Calu3 (cell line): ENCODE measurements around the gene CFAP99. TPM values are rescaled to one million over a fixed set of nuclear protein-coding genes. Genes with fewer than 3 reads are reported as not detected.

ENCODE experiments used
- BruUV-seq: library from RNA; stranded (reverse); fragments of 400-500 nt; replicated peaks from 2 replicates; lab custom pipeline; 2021; lab: Mats Ljungman, UMichigan
- CTCF ChIA-PET: fragments of 300-600 bp; sonication (Branson Sonifier 250); formaldehyde crosslinking; loops from one replicate; lab custom pipeline; 2022; ENCODE audit warnings: antibody characterized with exemption; lab: Charles Lee
- DNase-seq: peaks from one replicate; pipeline ENCODE4 v3.0.0; 2022
- H3K27ac Mint-ChIP-seq: one replicate; pipeline ENCODE4 v1.8.0; 2022; ENCODE audit warnings: mixed read lengths; ENCODE audit not compliant: unreplicated experiment
- H3K27me3 Mint-ChIP-seq: one replicate; pipeline ENCODE4 v1.8.0; 2022; ENCODE audit warnings: mixed read lengths; ENCODE audit not compliant: unreplicated experiment
- H3K36me3 Mint-ChIP-seq: one replicate; pipeline ENCODE4 v1.8.0; 2022; ENCODE audit warnings: mild to moderate bottlenecking, moderate library complexity, mixed read lengths; ENCODE audit not compliant: insufficient read depth, unreplicated experiment
- H3K4me1 Mint-ChIP-seq: one replicate; pipeline ENCODE4 v1.8.0; 2022; ENCODE audit warnings: mild to moderate bottlenecking, low read depth, mixed read lengths; ENCODE audit not compliant: unreplicated experiment
- H3K4me3 Mint-ChIP-seq: one replicate; pipeline ENCODE4 v1.8.0; 2022; ENCODE audit warnings: mild to moderate bottlenecking, low read depth, moderate library complexity, mixed read lengths; ENCODE audit not compliant: unreplicated experiment
- H3K9me3 Mint-ChIP-seq: one replicate; pipeline ENCODE4 v1.8.0; 2022; ENCODE audit warnings: low read depth, mixed read lengths; ENCODE audit not compliant: unreplicated experiment
- intact Hi-C: fragments of 100-400 bp; cut with micrococcal nuclease; formaldehyde crosslinking; loops from one replicate; pipeline ENCODE4 v1.10.0; 2022; ENCODE audit not compliant: unreplicated experiment
- total RNA-seq: library from RNA; stranded (reverse); gene quantifications from 2 replicates; pipeline ENCODE4 v1.2.3, GENCODE V29; 2022
- TF ChIP-seq, protein P1 (sequence below): fragments of 200-600 bp; IDR thresholded peaks from one replicate; pipeline ENCODE4 v1.8.0; 2022; ENCODE audit warnings: antibody characterized with exemption; ENCODE audit not compliant: unreplicated experiment

CFAP99 gene
- total RNA-seq, 1 experiment from 2014 or later: not detected

DNA sequence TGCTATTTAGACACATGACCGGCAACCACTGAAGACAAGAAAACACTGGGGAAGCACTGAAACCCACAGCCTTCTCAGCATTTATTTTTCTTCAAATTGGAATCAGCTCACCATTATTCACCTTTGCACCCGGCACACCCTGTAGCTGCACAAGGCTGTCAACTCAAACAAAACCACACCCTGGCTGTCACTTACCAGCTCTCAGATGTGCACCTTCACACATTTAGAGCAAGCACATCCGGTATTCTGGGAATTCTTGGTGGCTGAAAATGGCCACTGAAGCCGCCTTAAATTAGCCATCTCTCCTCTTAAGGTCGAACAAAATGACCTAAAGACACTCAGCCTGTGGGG lies 6.2 kb upstream of the CFAP99 start:
- Mint-ChIP-seq H3K27me3 (peaks cover 24% of the 10 kb centered on the region), H3K36me3 (peaks cover under 1% of the 10 kb centered on the region), H3K9me3 (no peaks in the 10 kb centered on the region), H3K27ac (peak overlapping the region; percentile 27), H3K4me3 (peak overlapping the region; percentile 42), H3K4me1 (peaks cover 19% of the 10 kb centered on the region)
- no TSS peak for BruUV-seq
- CTCF ChIA-PET: interaction anchor here (0.8 to 1.2 kb wide), 3 partner anchors 10 to 192 kb away, joined by 3 to 6 read pairs (median 3); partner anchors contain the start of genes HAUS3 and POLN
- intact Hi-C loops: no loop called here
- TF ChIP-seq, protein P1, sequence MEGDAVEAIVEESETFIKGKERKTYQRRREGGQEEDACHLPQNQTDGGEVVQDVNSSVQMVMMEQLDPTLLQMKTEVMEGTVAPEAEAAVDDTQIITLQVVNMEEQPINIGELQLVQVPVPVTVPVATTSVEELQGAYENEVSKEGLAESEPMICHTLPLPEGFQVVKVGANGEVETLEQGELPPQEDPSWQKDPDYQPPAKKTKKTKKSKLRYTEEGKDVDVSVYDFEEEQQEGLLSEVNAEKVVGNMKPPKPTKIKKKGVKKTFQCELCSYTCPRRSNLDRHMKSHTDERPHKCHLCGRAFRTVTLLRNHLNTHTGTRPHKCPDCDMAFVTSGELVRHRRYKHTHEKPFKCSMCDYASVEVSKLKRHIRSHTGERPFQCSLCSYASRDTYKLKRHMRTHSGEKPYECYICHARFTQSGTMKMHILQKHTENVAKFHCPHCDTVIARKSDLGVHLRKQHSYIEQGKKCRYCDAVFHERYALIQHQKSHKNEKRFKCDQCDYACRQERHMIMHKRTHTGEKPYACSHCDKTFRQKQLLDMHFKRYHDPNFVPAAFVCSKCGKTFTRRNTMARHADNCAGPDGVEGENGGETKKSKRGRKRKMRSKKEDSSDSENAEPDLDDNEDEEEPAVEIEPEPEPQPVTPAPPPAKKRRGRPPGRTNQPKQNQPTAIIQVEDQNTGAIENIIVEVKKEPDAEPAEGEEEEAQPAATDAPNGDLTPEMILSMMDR: no peak
- no peak for DNase-seq

DNA sequence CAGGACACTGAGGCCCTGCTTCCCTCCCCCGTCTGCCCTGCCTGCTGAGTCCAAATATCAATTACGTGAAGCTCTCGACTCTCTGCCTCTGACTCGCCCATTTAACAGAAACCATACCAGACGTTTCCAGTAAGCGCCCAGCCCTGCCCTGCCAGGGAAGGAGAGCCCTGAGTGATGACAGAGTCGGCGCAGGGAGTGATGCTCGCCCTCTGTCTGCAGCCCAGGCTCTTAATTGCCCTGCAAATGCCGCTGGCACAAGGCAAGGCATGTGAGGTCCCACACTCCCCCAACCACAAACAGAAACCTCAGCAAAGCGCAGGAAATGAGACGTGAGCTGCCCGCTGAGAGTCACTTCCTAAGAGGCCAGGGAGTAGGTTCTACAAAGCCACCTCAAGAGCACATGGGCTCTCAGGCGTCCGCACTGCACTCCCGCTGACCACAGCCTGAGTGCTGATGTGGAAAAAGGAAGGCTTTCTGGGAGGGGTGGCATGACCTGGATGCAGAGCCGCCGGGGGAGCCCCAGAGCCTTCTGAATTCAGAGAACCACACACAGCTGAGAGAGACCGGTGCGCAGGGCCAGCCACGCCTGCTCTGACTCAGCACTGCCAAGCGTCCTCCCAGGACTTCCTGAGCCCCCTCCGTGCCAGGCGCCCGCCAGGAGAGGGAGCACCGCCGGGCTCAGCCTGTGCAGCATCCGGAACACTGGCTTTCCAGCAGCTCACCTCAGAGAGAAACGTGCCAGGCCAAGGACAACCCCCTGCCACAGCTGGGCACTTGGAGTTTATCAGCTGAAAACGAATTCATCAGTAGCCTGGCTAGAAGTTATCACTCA lies 5.7 kb upstream of the CFAP99 start:
- Mint-ChIP-seq H3K4me1 (peaks cover 19% of the 10 kb centered on the region), H3K9me3 (no peaks in the 10 kb centered on the region), H3K27ac (peak overlapping the region; percentile 27), H3K4me3 (peak overlapping the region; percentile 42), H3K36me3 (peaks cover 6% of the 10 kb centered on the region), H3K27me3 (peaks cover 26% of the 10 kb centered on the region)
- intact Hi-C loops: no loop called here
- CTCF ChIA-PET: interaction anchor here (0.8 to 1.2 kb wide), 3 partner anchors 11 to 193 kb away, joined by 3 to 6 read pairs (median 3); partner anchors contain the start of genes HAUS3 and POLN
- BruUV-seq: TSS peak; percentile 26
- TF ChIP-seq, protein P1: no peak
- peak; percentile 88 for DNase-seq

DNA sequence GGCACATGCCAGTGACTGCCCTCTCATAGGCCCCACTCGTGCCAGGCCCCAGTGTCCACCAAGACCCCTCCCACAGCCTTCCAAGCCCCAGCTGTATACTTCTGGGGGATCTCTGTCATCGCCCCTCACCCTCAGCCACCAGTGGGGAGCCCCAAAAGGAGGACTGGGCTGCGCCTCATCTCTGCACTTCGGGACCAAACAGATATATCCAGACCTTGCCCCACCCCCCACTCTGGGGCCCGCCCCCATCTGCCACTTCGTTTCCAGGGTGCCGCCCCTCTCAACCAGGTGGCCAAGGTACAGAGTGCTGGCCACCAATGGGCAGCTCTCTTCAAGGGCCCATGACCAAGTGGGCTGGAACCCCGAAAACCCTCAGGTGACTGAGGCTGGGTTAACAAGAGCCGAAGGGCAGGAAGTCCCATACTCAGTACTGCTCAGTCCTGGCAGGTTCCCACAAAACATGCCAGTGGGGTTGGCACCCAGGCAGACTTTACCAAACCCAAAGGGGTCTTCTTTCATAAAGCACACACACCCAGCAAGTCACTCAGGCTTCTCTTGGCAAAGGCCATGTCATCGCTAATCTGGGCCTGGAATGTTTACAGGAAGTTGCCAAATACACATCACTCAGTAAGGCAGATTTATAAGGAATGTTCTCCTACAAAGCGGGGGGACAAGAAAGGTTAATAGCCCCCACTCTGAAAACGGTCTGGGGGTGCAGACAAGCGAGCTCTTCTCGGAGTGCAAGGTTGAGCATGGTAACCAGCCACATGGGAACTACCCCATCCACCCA lies 4.7 kb upstream of the CFAP99 start:
- DNase-seq: no peak
- TF ChIP-seq, protein P1: no peak
- H3K9me3 Mint-ChIP-seq: no peaks in the 10 kb centered on the region
- BruUV-seq: no TSS peak
- peaks cover 22% of the 10 kb centered on the region for H3K4me1 Mint-ChIP-seq
- H3K4me3 Mint-ChIP-seq: no peak overlapping the region
- peaks cover 34% of the 10 kb centered on the region for H3K27me3 Mint-ChIP-seq
- peaks cover 7% of the 10 kb centered on the region for H3K36me3 Mint-ChIP-seq
- H3K27ac Mint-ChIP-seq: peak overlapping the region; percentile 20
- intact Hi-C loops: no loop called here
- CTCF ChIA-PET: interaction anchor here (1.2 kb wide), 1 partner anchor 172 kb away, joined by 6 read pairs; the partner anchor contains the start of genes HAUS3 and POLN

DNA sequence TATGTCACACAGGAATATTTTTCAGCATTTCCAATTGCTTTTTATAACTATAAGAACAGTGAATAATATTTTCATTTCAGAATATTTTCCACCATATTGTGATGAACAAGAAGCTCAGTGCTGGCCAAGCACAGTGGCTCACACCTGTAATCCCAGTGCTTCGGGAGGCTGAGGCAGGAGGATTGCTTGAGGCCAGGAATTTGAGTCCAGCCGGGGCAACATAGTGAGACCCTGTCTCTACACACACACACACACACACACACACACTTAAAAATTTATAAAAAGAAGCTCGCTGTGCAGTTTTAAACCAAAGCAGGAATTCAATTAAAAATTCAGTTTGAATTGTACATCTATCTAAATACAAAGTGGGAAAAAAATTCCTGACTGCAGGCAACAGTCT lies 3.5 kb upstream of the CFAP99 start:
- Mint-ChIP-seq H3K4me1 (peaks cover 34% of the 10 kb centered on the region), H3K36me3 (peaks cover 7% of the 10 kb centered on the region), H3K4me3 (no peak overlapping the region), H3K9me3 (no peaks in the 10 kb centered on the region), H3K27ac (no peak overlapping the region), H3K27me3 (peaks cover 46% of the 10 kb centered on the region)
- intact Hi-C loops: no loop called here
- no TSS peak for BruUV-seq
- DNase-seq: no peak
- CTCF ChIA-PET: interaction anchor here (0.7 kb wide), 1 partner anchor 201 kb away, joined by 3 read pairs; no protein-coding TSS in a partner anchor
- TF ChIP-seq, protein P1: no peak
